Neural progenitor cell (in vitro differentiated cells): ENCODE measurements around the gene RPS18. TPM values are rescaled to one million over a fixed set of nuclear protein-coding genes. Genes with fewer than 3 reads are reported as not detected.

Experiments
- DNase-seq: peaks from one replicate; pipeline ENCODE4 v3.0.0-alpha.2; 2016; ENCODE audit warnings: low spot score
- H2AFZ ChIP-seq: fragments of 200-600 bp; sonication (generic); replicated peaks from 2 replicates; pipeline ENCODE4 v1.6.1; 2016; ENCODE audit warnings: antibody characterized with exemption
- H3F3A ChIP-seq: fragments of 200-600 bp; sonication (generic); 2 replicates; pipeline ENCODE4 v1.6.1; 2016; ENCODE audit warnings: antibody characterized with exemption, low read depth
- H3K27ac ChIP-seq: fragments of 200-600 bp; sonication (generic); 2 replicates; pipeline ENCODE4 v1.5.1; 2016; ENCODE audit warnings: mild to moderate bottlenecking
- H3K27me3 ChIP-seq: fragments of 200-600 bp; sonication (generic); 2 replicates; pipeline ENCODE4 v1.6.1; 2016; ENCODE audit warnings: mild to moderate bottlenecking, moderate library complexity
- H3K36me3 ChIP-seq: fragments of 200-600 bp; sonication (generic); 2 replicates; pipeline ENCODE4 v1.5.1; 2016
- H3K4me1 ChIP-seq: fragments of 200-600 bp; sonication (generic); 2 replicates; pipeline ENCODE4 v1.6.1; 2016; ENCODE audit warnings: mixed run types
- H3K4me2 ChIP-seq: fragments of 200-600 bp; sonication (generic); 2 replicates; pipeline ENCODE4 v1.6.1; 2016
- H3K4me3 ChIP-seq: fragments of 200-600 bp; sonication (generic); 2 replicates; pipeline ENCODE4 v1.5.1; 2016
- H3K79me2 ChIP-seq: fragments of 200-600 bp; sonication (generic); 2 replicates; pipeline ENCODE4 v1.6.1; 2016; ENCODE audit warnings: low read depth
- H3K9ac ChIP-seq: fragments of 200-600 bp; sonication (generic); 2 replicates; pipeline ENCODE4 v1.6.1; 2016
- H3K9me3 ChIP-seq: fragments of 200-600 bp; sonication (generic); 2 replicates; pipeline ENCODE4 v1.5.1; 2016; ENCODE audit warnings: low read depth
- H4K20me1 ChIP-seq: fragments of 200-600 bp; sonication (generic); 2 replicates; pipeline ENCODE4 v1.6.1; 2016; ENCODE audit warnings: low read depth
- H3K27ac Mint-ChIP-seq: 3 replicates; pipeline ENCODE4 v1.8.0; 2021; ENCODE audit warnings: mixed read lengths
- H3K27me3 Mint-ChIP-seq: 2 replicates; pipeline ENCODE4 v1.8.0; 2022; ENCODE audit warnings: low read depth, mild to moderate bottlenecking, inconsistent platforms, moderate library complexity, mixed read lengths; ENCODE audit not compliant: insufficient read depth
- H3K36me3 Mint-ChIP-seq: 3 replicates; pipeline ENCODE4 v1.8.0; 2021; ENCODE audit warnings: mixed read lengths
- H3K4me1 Mint-ChIP-seq: 3 replicates; pipeline ENCODE4 v1.8.0; 2021; ENCODE audit warnings: mixed read lengths
- H3K4me3 Mint-ChIP-seq: 3 replicates; pipeline ENCODE4 v1.8.0; 2021; ENCODE audit warnings: mild to moderate bottlenecking, moderate library complexity, mixed read lengths
- H3K9me3 Mint-ChIP-seq: 3 replicates; pipeline ENCODE4 v1.8.0; 2020; ENCODE audit warnings: mixed read lengths
- CTCF ChIP-seq: fragments of 200-600 bp; sonication (generic); IDR thresholded peaks from 2 replicates; pipeline ENCODE4 v1.5.1; 2017; ENCODE audit warnings: antibody characterized with exemption, mild to moderate bottlenecking
- EZH2 ChIP-seq: fragments of 200-600 bp; sonication (generic); IDR thresholded peaks from 2 replicates; pipeline ENCODE4 v1.6.1; 2017; ENCODE audit warnings: antibody characterized with exemption, mild to moderate bottlenecking, moderate library complexity
- EZH2phosphoT487 ChIP-seq: fragments of 200-600 bp; sonication (generic); IDR thresholded peaks from 2 replicates; pipeline ENCODE4 v1.6.1; 2017; ENCODE audit warnings: antibody characterized with exemption
- total RNA-seq: library from RNA; depleted of rRNA; stranded (reverse); fragments of >200 nt; gene quantifications from 2 replicates; pipeline ENCODE4 v1.2.3, GENCODE V29; 2015; ENCODE audit warnings: low replicate concordance

Gene RPS18
- total RNA-seq, 1 donor from 2014 or later, result 4,663 TPM

- Mint-ChIP-seq H3K27ac (no peak overlapping the region), H3K36me3 (peaks cover 13% of the 10 kb centered on the region), H3K27me3 (peaks cover 5% of the 10 kb centered on the region), H3K4me1 (peaks cover 27% of the 10 kb centered on the region), H3K4me3 (peak overlapping the region; percentile 88), H3K9me3 (no peaks in the 10 kb centered on the region)
- Histone ChIP-seq H3K4me1 (peaks cover 6% of the 10 kb centered on the region), H3K9ac (no peak overlapping the region), H3K27me3 (peaks cover 43% of the 10 kb centered on the region), H3K9me3 (no peaks in the 10 kb centered on the region), H3K27ac (no peak overlapping the region), H3K79me2 (no peaks in the 10 kb centered on the region), H2AFZ (peak overlapping the region; percentile 23), H3K4me2 (peak overlapping the region; percentile 80), H4K20me1 (peaks cover 6% of the 10 kb centered on the region), H3K36me3 (no peaks in the 10 kb centered on the region), H3F3A (peaks cover 20% of the 10 kb centered on the region), H3K4me3 (peak overlapping the region; percentile 49)
- TF ChIP-seq EZH2 (peak; percentile 25), CTCF (no peak), EZH2phosphoT487 (no peak)
- peak; percentile 98 for DNase-seq
Measured at GRCh38 chr6:33248932-33249731, 22.7 kb upstream of the RPS18 start.

DNA sequence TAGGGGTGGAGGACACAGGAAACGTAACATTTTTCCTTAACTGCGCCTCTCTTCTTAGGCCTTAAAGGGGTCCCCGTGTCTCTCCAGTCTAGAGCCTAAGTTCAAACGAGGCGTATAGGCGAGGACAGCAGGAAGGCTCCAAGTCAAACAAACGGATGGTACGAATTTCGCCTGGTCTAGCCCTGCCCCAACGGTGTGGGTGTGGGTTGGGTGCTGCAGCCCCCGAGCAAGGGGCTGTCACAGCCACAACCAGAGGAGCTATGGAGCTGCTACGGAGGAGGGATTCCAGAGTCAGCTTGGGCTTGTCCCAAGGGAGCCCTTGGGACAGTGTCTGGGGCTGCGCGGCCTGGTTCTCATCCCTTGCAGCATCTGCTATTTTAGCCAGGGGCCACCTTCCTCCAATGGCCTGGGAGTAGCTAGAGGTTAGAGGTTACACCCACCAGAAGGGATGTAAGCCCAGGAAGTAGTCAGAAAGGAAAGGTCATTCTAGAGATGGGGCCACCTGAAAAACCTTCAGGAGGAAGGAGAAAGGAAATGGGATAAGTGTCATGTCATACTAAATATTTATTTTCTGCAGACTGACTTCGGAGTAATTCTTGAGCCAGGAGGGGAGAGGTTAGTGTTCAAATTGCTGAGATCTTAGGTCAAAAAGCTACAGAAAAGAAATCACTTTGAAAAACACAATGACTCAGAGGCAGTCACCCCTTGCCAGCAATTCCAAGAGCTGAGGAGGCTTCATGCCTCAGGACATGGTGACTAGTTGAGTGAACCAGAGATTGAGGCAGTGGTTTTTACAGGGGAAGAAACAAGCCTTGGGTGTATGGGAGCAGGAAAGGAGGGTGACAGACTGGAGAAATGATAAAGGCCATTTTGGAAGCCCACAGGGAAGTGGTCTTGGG is 21.9 kb upstream of the RPS18 start:
- peaks cover 27% of the 10 kb centered on the region for H3K4me1 Mint-ChIP-seq
- Histone ChIP-seq H3K27me3 (peaks cover 39% of the 10 kb centered on the region), H3K9me3 (no peaks in the 10 kb centered on the region), H3K4me2 (peak overlapping the region; percentile 80), H3K27ac (no peak overlapping the region), H3K4me3 (peak overlapping the region; percentile 49), H4K20me1 (peaks cover 6% of the 10 kb centered on the region), H3K36me3 (no peaks in the 10 kb centered on the region), H3K79me2 (no peaks in the 10 kb centered on the region), H2AFZ (peak overlapping the region; percentile 23), H3F3A (peaks cover 20% of the 10 kb centered on the region), H3K4me1 (peaks cover 6% of the 10 kb centered on the region), H3K9ac (no peak overlapping the region)
- H3K4me3 Mint-ChIP-seq, result peak overlapping the region; percentile 88
- H3K9me3 Mint-ChIP-seq, result no peaks in the 10 kb centered on the region
- DNase-seq, result no peak
- peaks cover 5% of the 10 kb centered on the region for H3K27me3 Mint-ChIP-seq
- H3K36me3 Mint-ChIP-seq, result peaks cover 13% of the 10 kb centered on the region
- TF ChIP-seq EZH2phosphoT487, result no peak
- no peak for TF ChIP-seq CTCF
- TF ChIP-seq EZH2, result no peak
- H3K27ac Mint-ChIP-seq, result no peak overlapping the region

DNA sequence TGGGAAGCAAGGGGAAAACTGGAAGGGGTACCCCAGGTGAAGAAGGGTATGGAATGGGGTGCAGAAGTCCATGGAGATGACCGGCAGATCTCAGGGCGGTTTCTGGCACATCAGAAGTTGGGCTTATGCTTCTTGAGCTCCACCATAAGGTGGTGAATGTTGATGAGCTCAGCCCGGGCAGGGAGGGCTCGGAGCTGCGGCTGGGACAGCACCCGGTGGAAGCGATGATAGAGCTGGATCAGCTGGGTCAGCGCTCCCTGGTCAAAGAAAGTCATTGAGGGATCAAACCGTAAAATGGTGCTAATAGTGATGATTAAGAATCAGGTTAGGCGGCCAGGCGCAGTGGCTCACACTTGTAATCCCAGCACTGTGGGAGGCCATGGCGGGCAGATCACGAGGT is 21.1 kb upstream of the RPS18 start:
- H3K36me3 Mint-ChIP-seq, result peaks cover 14% of the 10 kb centered on the region
- peaks cover 27% of the 10 kb centered on the region for H3K4me1 Mint-ChIP-seq
- H3K4me1 ChIP-seq, result peaks cover 6% of the 10 kb centered on the region
- no peaks in the 10 kb centered on the region for H3K36me3 ChIP-seq
- H3K27me3 ChIP-seq, result peaks cover 32% of the 10 kb centered on the region
- no peaks in the 10 kb centered on the region for H3K79me2 ChIP-seq
- peaks cover 20% of the 10 kb centered on the region for H3F3A ChIP-seq
- no peak for TF ChIP-seq EZH2phosphoT487
- no peak for TF ChIP-seq EZH2
- TF ChIP-seq CTCF, result no peak
- H4K20me1 ChIP-seq, result peaks cover 6% of the 10 kb centered on the region
- no peak overlapping the region for H3K27ac Mint-ChIP-seq
- H3K9me3 Mint-ChIP-seq, result no peaks in the 10 kb centered on the region
- no peak overlapping the region for H3K4me3 ChIP-seq
- H3K4me3 Mint-ChIP-seq, result peak overlapping the region; percentile 88
- H3K4me2 ChIP-seq, result no peak overlapping the region
- H3K9me3 ChIP-seq, result no peaks in the 10 kb centered on the region
- no peak overlapping the region for H3K27ac ChIP-seq
- H3K27me3 Mint-ChIP-seq, result peaks cover 5% of the 10 kb centered on the region
- H2AFZ ChIP-seq, result no peak overlapping the region
- no peak overlapping the region for H3K9ac ChIP-seq
- no peak for DNase-seq
